ENCODE data around the gene RAVER1. TPM values are rescaled to one million over a fixed set of nuclear protein-coding genes. Genes with fewer than 3 reads are reported as not detected.
A peak's percentile ranks its signal among the peaks of the same experiment; 100 is the strongest.

RAVER1 gene
- total and polyA plus RNA-seq, 10 of the 15 experiments (the other 5 are each of a cell fraction or from before 2014, with no cell fraction given), result 0.03 to 87.0 (median 12.1) TPM

- peak; percentile 71; the same call in 1 of the 2 replicates for TF ChIP-seq ZBTB40 (IDR thresholded peaks at IDR 0.05; ENCODE audit: borderline replicate concordance)
- TF ChIP-seq NKRF (conservative IDR thresholded peaks at IDR 0.05), result peak; percentile 85
- no peak for TF ChIP-seq ZBTB4 (CRISPR knock-in tag; IDR thresholded peaks at IDR 0.05)
- peak; percentile 92 for TF ChIP-seq PML (IDR thresholded peaks at IDR 0.05; ENCODE audit: low read length)
- no peak for TF ChIP-seq BRCA1 (IDR thresholded peaks at IDR 0.05; ENCODE audit: low read depth, low read length)
- TF ChIP-seq CUX1 (IDR thresholded peaks at IDR 0.05; ENCODE audit: insufficient replicate concordance, low read depth, low read length), result peak; percentile 29
- peak; percentile 18; the same call in 1 of the 2 replicates for TF ChIP-seq RB1 (IDR thresholded peaks at IDR 0.05; ENCODE audit: borderline replicate concordance)
- TF ChIP-seq HDGF (IDR thresholded peaks at IDR 0.05), result no peak
- TF ChIP-seq YY1 (IDR thresholded peaks at IDR 0.05; ENCODE audit: low read depth, low read length), result peak; percentile 62; the same call in 1 of the 2 replicates
- TF ChIP-seq TCF3 (IDR thresholded peaks at IDR 0.05; ENCODE audit: borderline replicate concordance, insufficient read depth, low read depth, low read length), result peak; percentile 96
- no peak; the same call in 1 of the 2 replicates for TF ChIP-seq ZBED1 (IDR thresholded peaks at IDR 0.05; ENCODE audit: borderline replicate concordance)
Measured at GRCh38 chr19:10270616-10271394, 62.5 kb downstream of the RAVER1 start, which contains the start of gene ICAM1 (continued).

Measured in GM12878 (cell line).